ENCODE results near the gene CATSPERE. TPM values are rescaled to one million over a fixed set of nuclear protein-coding genes. Genes with fewer than 3 reads are reported as not detected.

Gene CATSPERE
- total and polyA plus RNA-seq, 9 of the 15 experiments (the other 6 are each of a cell fraction or from before 2014, with no cell fraction given) = 0.06 to 0.16 (median 0.09) TPM; not detected in 3

- 0 out of 2 replicates have a peak, but pooled peaks have one; percentile 54 for TF ChIP-seq ERF (CRISPR knock-in tag; IDR thresholded peaks at IDR 0.05)
- no peak for TF ChIP-seq ZNF695 (CRISPR knock-in tag; IDR thresholded peaks at IDR 0.05)
- TF ChIP-seq RBFOX2 (IDR thresholded peaks at IDR 0.05; ENCODE audit: low read depth, low read length) = peak; percentile 95
- TF ChIP-seq BMI1 (IDR thresholded peaks at IDR 0.05; ENCODE audit: low read length) = no peak
- TF ChIP-seq RBBP5 (IDR thresholded peaks at IDR 0.05; ENCODE audit: borderline replicate concordance, insufficient read depth, low read length, poor library complexity, severe bottlenecking) = peak; percentile 88
- no peak; the same call in 1 of the 2 replicates for TF ChIP-seq ZNF584 (CRISPR knock-in tag; IDR thresholded peaks at IDR 0.05; ENCODE audit: low read depth)
- no peak for TF ChIP-seq MAX (CRISPR knock-in tag; IDR thresholded peaks at IDR 0.05)
- peak; percentile 92 for TF ChIP-seq KDM5B (IDR thresholded peaks at IDR 0.05; ENCODE audit: insufficient replicate concordance, low read depth, low read length)
- peak; percentile 34; the same call in 1 of the 2 replicates for TF ChIP-seq OTX1 (CRISPR knock-in tag; IDR thresholded peaks at IDR 0.05)
- no peak for TF ChIP-seq RFX5 (IDR thresholded peaks at IDR 0.05; ENCODE audit: low read depth, low read length)
- no peak for TF ChIP-seq CHD4 (IDR thresholded peaks at IDR 0.05; ENCODE audit: insufficient read depth, insufficient replicate concordance, low read depth, low read length, poor library complexity, severe bottlenecking)
- TF ChIP-seq TRIM25 (IDR thresholded peaks at IDR 0.05; ENCODE audit: borderline replicate concordance) = no peak
- TF ChIP-seq NFRKB (IDR thresholded peaks at IDR 0.05; ENCODE audit: low read depth) = peak; percentile 72
- peak; percentile 85 for TF ChIP-seq TBP (optimal IDR thresholded peaks at IDR 0.05; ENCODE audit: low read depth, low read length)
- TF ChIP-seq PTBP1 (IDR thresholded peaks at IDR 0.05; ENCODE audit: low read depth, low read length) = no peak
- no peak for TF ChIP-seq WHSC1 (IDR thresholded peaks at IDR 0.05; ENCODE audit: low read length)
- 0 out of 2 replicates have a peak, but pooled peaks have one; percentile 36 for TF ChIP-seq ZBTB43 (CRISPR knock-in tag; IDR thresholded peaks at IDR 0.05)
- TF ChIP-seq KDM2B (CRISPR knock-in tag; IDR thresholded peaks at IDR 0.05) = peak; percentile 60; the same call in 1 of the 2 replicates
- TF ChIP-seq MYC (IDR thresholded peaks at IDR 0.05; ENCODE audit: low read depth, low read length) = no peak
- TF ChIP-seq MYC (CRISPR knock-in tag; IDR thresholded peaks at IDR 0.05; ENCODE audit: borderline replicate concordance, low read depth) = peak; percentile 85; the same call in 1 of the 2 replicates
- TF ChIP-seq CGGBP1 (CRISPR knock-in tag; IDR thresholded peaks at IDR 0.05) = 0 out of 2 replicates have a peak, but pooled peaks have one; percentile 65
- no peak for TF ChIP-seq HLTF (IDR thresholded peaks at IDR 0.05)
- peak; percentile 32 for TF ChIP-seq SMAD4 (CRISPR knock-in tag; conservative IDR thresholded peaks at IDR 0.05)
- 0 out of 2 replicates have a peak, but pooled peaks have one; percentile 50 for TF ChIP-seq THAP7 (CRISPR knock-in tag; IDR thresholded peaks at IDR 0.05)
- TF ChIP-seq ZNF184 (CRISPR knock-in tag; IDR thresholded peaks at IDR 0.05) = no peak
- TF ChIP-seq POLR2B (IDR thresholded peaks at IDR 0.05; ENCODE audit: low read depth, partially characterized antibody) = peak; percentile 85
- peak; percentile 79 for TF ChIP-seq ZFX (CRISPR knock-in tag; IDR thresholded peaks at IDR 0.05)
Observed at GRCh38 chr1:244451539-244451950, 9.5 kb upstream of the CATSPERE start, which contains the start of gene ADSS2 (continued).
